CD4-positive, alpha-beta T cell treated with Interleukin-6 at 100 ng/mL for 8 hours (primary cell): Measurements from ENCODE around the gene DYNC2H1.
"Not testable (repeated sequence)": the region's sequence is repeated elsewhere in the genome, so short reads cannot be mapped to it uniquely, and the experiment has no call there.

ENCODE experiments used
- DNase-seq: peaks from one replicate; pipeline ENCODE4 v3.0.0-alpha.2; 2020; ENCODE audit warnings: mixed read lengths, low spot score

Gene DYNC2H1

GRCh38 chr11:103368145-103368544, 258.9 kb downstream of the DYNC2H1 start:
- no peak for DNase-seq

DNA sequence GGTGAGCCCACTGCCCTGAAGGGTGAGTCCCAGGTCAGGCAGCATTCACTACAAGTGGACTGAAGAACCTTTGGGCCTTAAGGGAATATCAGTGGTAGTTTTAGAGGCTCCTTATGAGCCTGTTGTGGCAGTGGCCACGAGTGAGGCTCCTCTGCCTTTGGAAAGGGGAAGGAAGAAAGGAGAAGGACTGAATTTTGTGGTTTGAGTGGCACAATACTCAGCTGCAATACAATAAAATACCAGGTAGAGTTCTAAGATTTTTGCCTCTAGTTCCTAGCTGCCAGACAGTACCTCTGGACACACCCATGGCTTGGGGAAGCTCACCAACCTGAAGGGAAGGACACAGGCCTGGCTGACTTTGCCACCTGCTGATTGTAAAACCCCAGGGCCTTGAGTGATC, 260.9 kb downstream of the DYNC2H1 start:
- no peak for DNase-seq

- DNase-seq: no peak
Measured at GRCh38 chr11:103372906-103373305, 263.7 kb downstream of the DYNC2H1 start.

- not testable (repeated sequence) for DNase-seq
Measured at GRCh38 chr11:103374227-103374626, 265.0 kb downstream of the DYNC2H1 start.

DNA sequence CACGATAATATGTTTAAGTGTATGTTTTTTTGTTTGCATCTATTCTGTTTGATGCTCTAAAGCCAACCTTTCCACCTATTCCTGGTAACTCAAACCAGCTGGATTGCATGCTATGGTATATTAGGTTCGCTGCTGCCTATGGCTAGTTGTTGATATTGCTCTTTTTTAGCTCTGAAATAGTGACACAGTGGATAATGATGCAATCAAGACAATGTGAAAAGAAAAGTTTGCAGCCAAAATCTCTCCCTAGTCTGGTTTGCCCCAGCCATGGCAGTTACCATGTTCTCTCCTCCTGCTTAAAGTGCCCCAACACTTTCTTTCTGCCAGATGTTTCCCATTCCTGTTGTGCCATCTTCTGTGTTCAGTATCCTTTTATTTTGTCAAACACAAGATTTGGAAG, 269.7 kb downstream of the DYNC2H1 start:
- DNase-seq: no peak

DNA sequence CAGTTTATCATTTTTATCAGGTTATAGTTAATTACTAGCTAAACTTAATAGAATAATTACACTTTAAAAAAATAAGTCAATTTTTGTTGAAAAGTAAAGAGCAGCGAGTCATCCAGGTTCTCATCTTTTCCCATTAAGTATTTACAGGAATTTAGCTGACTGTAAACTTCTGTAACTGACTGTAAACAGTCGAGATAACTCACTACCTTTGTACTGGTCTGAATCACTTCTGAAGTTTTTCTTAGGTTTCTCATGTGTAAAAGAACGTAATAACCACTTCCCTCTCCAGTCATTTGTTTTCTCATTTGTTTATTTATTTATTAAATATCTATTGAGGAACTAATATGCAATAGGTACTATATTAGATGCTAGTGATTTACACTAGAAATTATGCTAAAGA, 270.8 kb downstream of the DYNC2H1 start:
- DNase-seq: no peak

GRCh38 chr11:103384652-103385051, 275.4 kb downstream of the DYNC2H1 start:
- no peak for DNase-seq

- DNase-seq: no peak
Measured at GRCh38 chr11:103395612-103396011, 286.4 kb downstream of the DYNC2H1 start.

DNA sequence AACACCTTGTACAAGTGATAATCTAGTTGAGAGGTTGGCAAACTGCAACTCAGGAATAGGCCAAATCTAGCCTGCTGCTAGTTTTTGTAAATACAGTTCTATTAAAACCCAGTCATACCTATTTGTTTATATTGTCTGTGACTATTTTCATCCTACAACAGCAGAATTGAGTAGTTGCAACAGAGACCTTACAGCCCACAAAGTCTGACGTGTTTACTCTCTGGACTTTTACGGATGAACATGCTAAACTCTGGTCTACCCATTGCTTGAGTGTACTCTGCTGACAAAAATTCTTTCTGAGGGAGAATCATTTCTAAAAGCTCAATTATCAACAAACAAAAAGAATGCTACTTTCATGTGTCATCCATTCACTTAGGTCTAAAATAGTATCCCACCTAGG, 287.0 kb downstream of the DYNC2H1 start:
- DNase-seq: no peak

- no peak for DNase-seq
Measured at GRCh38 chr11:103397369-103397768, 288.1 kb downstream of the DYNC2H1 start.

DNA sequence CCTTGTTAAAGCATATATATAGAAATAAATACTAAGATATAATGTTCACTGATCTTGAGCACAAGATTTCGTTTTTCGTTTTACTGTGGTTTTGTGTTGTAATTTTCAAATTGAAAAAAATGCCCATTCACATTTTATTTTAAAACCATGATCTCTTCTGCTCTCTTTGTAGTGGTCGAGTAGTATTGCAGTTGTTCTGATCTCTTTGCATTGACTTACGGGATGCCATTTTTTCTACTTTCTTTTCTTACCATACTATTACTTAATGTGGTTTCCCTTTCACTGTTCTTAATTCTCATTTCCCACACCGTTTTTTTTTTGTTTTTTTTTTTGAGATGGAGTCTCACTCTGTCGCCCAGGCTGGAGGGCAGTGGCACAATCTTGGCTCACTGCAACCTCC, 289.6 kb downstream of the DYNC2H1 start:
- DNase-seq: no peak

DNA sequence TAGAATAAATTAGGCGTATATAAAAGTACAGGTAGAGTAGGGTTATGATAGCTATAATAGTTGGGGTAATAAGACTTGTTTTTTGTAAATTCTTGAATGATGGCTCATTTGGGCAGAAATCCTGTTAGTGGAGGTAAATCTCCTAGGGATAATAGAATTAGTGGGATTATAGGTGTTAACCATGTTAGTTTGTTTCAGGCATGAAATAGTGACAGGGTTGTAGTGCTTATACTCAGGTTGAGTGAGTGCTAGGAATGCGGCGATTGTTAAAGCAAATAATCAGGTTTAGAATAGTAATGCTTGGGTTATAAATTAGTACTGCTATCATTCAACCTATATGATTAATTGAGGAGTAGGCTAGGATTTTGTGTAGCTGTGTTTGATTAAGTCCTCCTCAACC, 297.1 kb downstream of the DYNC2H1 start:
- no peak for DNase-seq

DNA sequence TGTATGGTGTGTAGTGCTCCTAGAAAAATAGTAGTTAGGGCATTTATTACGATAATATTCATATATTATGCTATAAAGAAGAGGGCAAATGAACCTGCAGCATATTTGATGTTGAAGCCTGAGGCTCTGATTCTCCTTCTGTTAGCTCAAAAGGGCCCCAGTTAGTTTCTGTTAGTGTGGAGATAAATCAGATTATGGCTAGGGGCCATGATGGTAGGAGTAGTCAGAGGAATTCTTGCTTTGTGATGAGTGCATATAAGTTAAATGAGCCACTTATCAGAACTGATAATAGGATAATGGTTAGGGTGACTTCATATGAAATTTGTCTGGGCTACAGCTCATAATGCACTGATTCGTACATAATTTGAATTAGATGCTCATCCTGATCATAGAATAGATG, 298.4 kb downstream of the DYNC2H1 start:
- no peak for DNase-seq

GRCh38 chr11:103413266-103413888, 304.2 kb downstream of the DYNC2H1 start:
- DNase-seq: no peak

- no peak for DNase-seq
Measured at GRCh38 chr11:103418014-103418413, 308.8 kb downstream of the DYNC2H1 start.

GRCh38 chr11:103420593-103420992, 311.4 kb downstream of the DYNC2H1 start:
- no peak for DNase-seq

GRCh38 chr11:103433386-103434072, 324.3 kb downstream of the DYNC2H1 start:
- no peak for DNase-seq

GRCh38 chr11:103434073-103434411, 324.8 kb downstream of the DYNC2H1 start:
- DNase-seq: no peak

DNA sequence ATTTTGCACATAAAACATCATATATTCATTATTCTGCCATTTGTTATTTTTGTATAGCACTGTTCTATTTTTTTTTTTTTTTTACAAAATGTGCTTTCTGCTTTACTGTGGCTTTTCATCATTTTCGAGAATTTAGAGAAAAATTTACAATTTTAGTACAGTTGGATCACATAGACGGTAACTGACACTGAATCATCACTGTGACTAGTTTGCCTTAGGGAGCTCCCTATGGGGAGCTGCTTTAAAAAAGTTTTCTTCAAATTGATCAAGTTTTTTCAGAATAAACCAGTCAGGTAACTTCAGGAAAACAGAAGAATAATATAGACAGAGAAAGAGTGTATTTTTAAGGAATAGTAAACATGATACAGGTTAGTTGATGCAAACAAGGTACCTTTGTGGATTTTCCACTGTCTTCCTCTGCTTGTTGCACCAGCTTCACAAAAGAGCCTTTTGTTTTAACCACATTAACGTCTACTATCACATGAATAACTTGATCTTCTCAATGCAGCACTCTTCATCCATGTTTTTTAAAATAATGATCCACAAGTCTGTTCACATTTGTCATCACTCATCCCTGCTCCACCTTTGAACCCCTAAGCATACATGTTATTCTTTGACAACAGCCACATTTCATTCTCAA, 327.0 kb downstream of the DYNC2H1 start:
- DNase-seq: no peak

DNA sequence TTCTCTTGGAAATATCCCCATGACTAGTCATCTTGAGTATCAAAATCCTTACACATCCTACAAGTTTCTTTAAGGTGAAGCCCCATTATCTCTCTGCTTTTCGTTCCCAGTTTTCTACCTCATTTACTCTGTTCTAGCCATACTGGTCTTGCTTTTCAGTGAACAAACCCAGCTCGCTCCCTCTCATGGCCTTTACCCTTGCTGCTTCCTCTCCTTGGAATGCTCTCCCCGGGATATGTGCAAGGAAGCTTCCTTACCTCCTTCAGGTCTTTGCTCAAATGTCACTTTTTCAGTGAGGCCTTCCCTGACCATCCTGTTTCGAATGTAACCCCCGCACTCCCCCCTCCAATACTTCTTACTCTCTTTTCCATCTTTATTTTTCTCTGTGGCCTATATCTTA, 331.8 kb downstream of the DYNC2H1 start:
- DNase-seq: no peak

- DNase-seq: no peak
Measured at GRCh38 chr11:103448966-103449365, 339.7 kb downstream of the DYNC2H1 start.

GRCh38 chr11:103450241-103450640, 341.0 kb downstream of the DYNC2H1 start:
- no peak for DNase-seq

- no peak for DNase-seq
Measured at GRCh38 chr11:103453126-103453525, 343.9 kb downstream of the DYNC2H1 start.
